Activated T-cell treated with anti-CD3 and anti-CD28 coated beads, Interleukin-2, amount 50 U/mL, for 72 hours (primary cell): ENCODE measurements around the gene BEX3. TPM values are rescaled to one million over a fixed set of nuclear protein-coding genes. Genes with fewer than 3 reads are reported as not detected.
"Not testable (repeated sequence)": the region's sequence is repeated elsewhere in the genome, so short reads cannot be mapped to it uniquely, and the experiment has no call there.

ENCODE experiments used
- ATAC-seq, 2 donors: fragments of 150-1000 bp; cut with Tn5 transposase; replicated peaks in 1 of 2; 2 replicates each; pipeline ENCODE4 v1.10.0; 2021; ENCODE audit warnings: moderate library complexity in 2 of 2, mild to moderate bottlenecking in 1 of 2
- DNase-seq, 2 donors: peaks; one replicate each; pipeline ENCODE4 v3.0.0; 2021 to 2022; ENCODE audit warnings: mixed read lengths in 1 of 2
- H3K27ac Mint-ChIP-seq: one replicate; pipeline ENCODE4 v1.8.0; 2022; ENCODE audit warnings: mild to moderate bottlenecking, moderate library complexity, mixed read lengths
- H3K27me3 Mint-ChIP-seq: one replicate; pipeline ENCODE4 v1.8.0; 2022; ENCODE audit warnings: low read depth, mixed read lengths
- H3K36me3 Mint-ChIP-seq, 2 donors: one replicate each; pipeline ENCODE4 v1.8.0; 2022; ENCODE audit warnings: mixed read lengths in 2 of 2, mild to moderate bottlenecking in 1 of 2; ENCODE audit not compliant: insufficient read depth in 2 of 2
- H3K4me1 Mint-ChIP-seq: one replicate; pipeline ENCODE4 v1.8.0; 2022; ENCODE audit warnings: low read depth, mixed read lengths
- H3K4me3 Mint-ChIP-seq, 2 donors: one replicate each; pipeline ENCODE4 v1.8.0; 2022; ENCODE audit warnings: mild to moderate bottlenecking in 2 of 2, mixed read lengths in 2 of 2, moderate library complexity in 2 of 2
- H3K9me3 Mint-ChIP-seq, 2 donors: one replicate each; pipeline ENCODE4 v1.8.0; 2022; ENCODE audit warnings: mixed read lengths in 2 of 2
- total RNA-seq, 2 donors: library from RNA; stranded (reverse); gene quantifications; one replicate each; pipeline ENCODE4 v1.2.3, GENCODE V29; 2022

BEX3 gene
- total RNA-seq, 2 donors from 2014 or later, result 17.3 to 33.0 TPM

GRCh38 chrX:103360916-103361315, 15.4 kb upstream of the BEX3 start:
- Mint-ChIP-seq H3K27ac (no peak overlapping the region), H3K9me3 (no peaks in the 10 kb centered on the region), H3K27me3 (peaks cover 18% of the 10 kb centered on the region), H3K36me3 (peaks cover 0 to 2% of the 10 kb centered on the region in 2 donors), H3K4me3 (no peak overlapping the region), H3K4me1 (peaks cover 5% of the 10 kb centered on the region)
- no peak for DNase-seq
- no peak for ATAC-seq

- Mint-ChIP-seq H3K36me3 (no peaks in the 10 kb centered on the region), H3K27me3 (peaks cover 13% of the 10 kb centered on the region), H3K27ac (no peak overlapping the region), H3K9me3 (no peaks in the 10 kb centered on the region), H3K4me3 (no peak overlapping the region), H3K4me1 (no peaks in the 10 kb centered on the region)
- DNase-seq (no peak), ATAC-seq (no peak)
These were observed 14.5 kb upstream of the BEX3 start for GRCh38 chrX:103361798-103362197.

GRCh38 chrX:103362474-103362873, 13.9 kb upstream of the BEX3 start:
- no peaks in the 10 kb centered on the region for H3K36me3 Mint-ChIP-seq
- no peaks in the 10 kb centered on the region for H3K9me3 Mint-ChIP-seq
- no peaks in the 10 kb centered on the region for H3K4me1 Mint-ChIP-seq
- H3K27me3 Mint-ChIP-seq, result peaks cover 10% of the 10 kb centered on the region
- ATAC-seq (no peak), DNase-seq (no peak)
- H3K4me3 Mint-ChIP-seq, result no peak overlapping the region
- no peak overlapping the region for H3K27ac Mint-ChIP-seq

- ATAC-seq (no peak), DNase-seq (no peak)
- Mint-ChIP-seq H3K27ac (no peak overlapping the region), H3K4me3 (no peak overlapping the region), H3K4me1 (no peaks in the 10 kb centered on the region), H3K9me3 (no peaks in the 10 kb centered on the region), H3K27me3 (peaks cover 7% of the 10 kb centered on the region), H3K36me3 (no peaks in the 10 kb centered on the region)
These were observed 13.3 kb upstream of the BEX3 start for GRCh38 chrX:103363046-103363445.

GRCh38 chrX:103367502-103367901, 8.8 kb upstream of the BEX3 start:
- peaks cover 18% of the 10 kb centered on the region for H3K27me3 Mint-ChIP-seq
- no peak overlapping the region for H3K27ac Mint-ChIP-seq
- H3K4me3 Mint-ChIP-seq, result no peak overlapping the region
- no peak for DNase-seq
- H3K36me3 Mint-ChIP-seq, result no peaks in the 10 kb centered on the region
- H3K4me1 Mint-ChIP-seq, result no peaks in the 10 kb centered on the region
- no peaks in the 10 kb centered on the region for H3K9me3 Mint-ChIP-seq
- no peak for ATAC-seq

- no peaks in the 10 kb centered on the region for H3K36me3 Mint-ChIP-seq
- no peaks in the 10 kb centered on the region for H3K9me3 Mint-ChIP-seq
- H3K27ac Mint-ChIP-seq, result no peak overlapping the region
- no peaks in the 10 kb centered on the region for H3K4me1 Mint-ChIP-seq
- peaks cover 29% of the 10 kb centered on the region for H3K27me3 Mint-ChIP-seq
- DNase-seq (no peak), ATAC-seq (no peak)
- H3K4me3 Mint-ChIP-seq, result no peak overlapping the region
These were observed 6.9 kb upstream of the BEX3 start for GRCh38 chrX:103369479-103369878.

DNA sequence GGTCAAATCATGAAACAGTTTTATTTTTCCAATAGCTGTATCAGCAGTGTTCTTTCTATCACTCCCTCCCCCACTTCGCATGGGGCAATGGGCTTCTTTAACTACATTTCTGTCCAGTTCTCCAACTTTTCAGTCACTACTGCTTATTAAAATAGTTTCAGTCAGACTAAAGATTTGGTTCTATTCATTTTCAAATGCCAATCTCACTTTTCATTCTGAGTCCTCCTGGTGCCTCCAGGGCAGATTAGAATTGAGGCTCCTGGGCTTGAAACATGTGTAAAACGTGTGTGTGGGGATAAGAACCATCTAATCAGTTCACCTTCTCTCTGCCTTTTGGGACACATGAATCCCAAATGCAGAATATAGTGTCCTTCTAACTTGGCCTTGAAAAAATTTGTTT, 3.5 kb upstream of the BEX3 start:
- Mint-ChIP-seq H3K9me3 (no peaks in the 10 kb centered on the region), H3K4me3 (no peak overlapping the region), H3K4me1 (peaks cover 5% of the 10 kb centered on the region), H3K36me3 (no peaks in the 10 kb centered on the region), H3K27me3 (peaks cover 33% of the 10 kb centered on the region), H3K27ac (no peak overlapping the region)
- no peak for DNase-seq
- no peak for ATAC-seq

DNA sequence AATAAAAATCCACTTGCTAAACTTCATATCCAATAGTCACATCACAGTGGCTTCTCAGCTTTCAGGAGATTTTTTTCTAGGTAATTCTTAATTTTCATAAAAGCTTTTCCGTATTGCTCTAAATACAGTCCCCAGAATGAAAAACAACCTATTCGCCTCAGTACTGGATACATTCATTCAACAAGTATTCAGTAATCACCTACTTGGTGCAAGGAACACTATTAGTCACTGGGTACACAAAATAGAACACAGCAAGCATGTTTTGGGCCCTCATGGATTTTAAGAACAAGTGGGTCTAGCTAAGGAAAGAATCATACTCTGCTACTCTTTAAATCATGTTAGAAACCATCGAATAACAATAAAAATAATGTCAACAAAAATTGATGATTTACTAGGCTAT, 2.8 kb upstream of the BEX3 start:
- no peak overlapping the region for H3K4me3 Mint-ChIP-seq
- ATAC-seq (no peak), DNase-seq (no peak)
- H3K27ac Mint-ChIP-seq, result no peak overlapping the region
- no peaks in the 10 kb centered on the region for H3K36me3 Mint-ChIP-seq
- peaks cover 29% of the 10 kb centered on the region for H3K27me3 Mint-ChIP-seq
- H3K4me1 Mint-ChIP-seq, result peaks cover 5% of the 10 kb centered on the region
- no peaks in the 10 kb centered on the region for H3K9me3 Mint-ChIP-seq

- peaks cover 5% of the 10 kb centered on the region for H3K4me1 Mint-ChIP-seq
- no peaks in the 10 kb centered on the region for H3K9me3 Mint-ChIP-seq
- H3K4me3 Mint-ChIP-seq, result peak overlapping the region; percentile 80 to 83
- peak; percentile 1 to 7 for DNase-seq
- H3K36me3 Mint-ChIP-seq, result no peaks in the 10 kb centered on the region
- H3K27ac Mint-ChIP-seq, result peak overlapping the region; percentile 75
- ATAC-seq, result peak; percentile 42 to 50
- peaks cover 18% of the 10 kb centered on the region for H3K27me3 Mint-ChIP-seq
These were observed 614 bp downstream of the BEX3 start for GRCh38 chrX:103376979-103377324.

DNA sequence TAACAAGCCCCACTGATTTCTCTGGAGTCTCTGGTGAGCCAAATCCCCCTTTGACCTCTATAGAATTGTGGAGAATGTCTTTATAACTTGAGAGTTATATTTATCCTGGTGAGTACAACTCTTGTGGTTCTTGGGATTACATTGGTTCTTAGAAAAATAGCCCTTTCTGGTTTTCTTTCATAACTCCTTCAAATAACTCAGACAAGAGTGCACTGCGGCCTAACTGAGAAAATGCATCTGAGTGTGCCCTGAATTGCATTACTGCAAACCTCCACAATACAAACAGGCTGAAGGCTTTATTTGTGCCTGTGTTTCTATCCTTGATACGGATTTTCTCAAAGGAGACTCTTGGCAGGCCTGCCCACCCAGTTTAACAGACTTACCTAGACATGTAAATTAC, 2.7 kb downstream of the BEX3 start:
- Mint-ChIP-seq H3K36me3 (no peaks in the 10 kb centered on the region), H3K9me3 (no peaks in the 10 kb centered on the region), H3K27ac (no peak overlapping the region), H3K4me1 (peaks cover 5% of the 10 kb centered on the region), H3K27me3 (peaks cover 4% of the 10 kb centered on the region), H3K4me3 (no peak overlapping the region)
- ATAC-seq (no peak), DNase-seq (no peak)

- Mint-ChIP-seq H3K27me3 (peaks cover 12% of the 10 kb centered on the region), H3K9me3 (no peaks in the 10 kb centered on the region), H3K4me1 (no peaks in the 10 kb centered on the region), H3K36me3 (no peaks in the 10 kb centered on the region), H3K4me3 (no peak overlapping the region), H3K27ac (no peak overlapping the region)
- no peak for DNase-seq
- ATAC-seq, result no peak
These were observed 6.5 kb downstream of the BEX3 start for GRCh38 chrX:103382877-103383276.

DNA sequence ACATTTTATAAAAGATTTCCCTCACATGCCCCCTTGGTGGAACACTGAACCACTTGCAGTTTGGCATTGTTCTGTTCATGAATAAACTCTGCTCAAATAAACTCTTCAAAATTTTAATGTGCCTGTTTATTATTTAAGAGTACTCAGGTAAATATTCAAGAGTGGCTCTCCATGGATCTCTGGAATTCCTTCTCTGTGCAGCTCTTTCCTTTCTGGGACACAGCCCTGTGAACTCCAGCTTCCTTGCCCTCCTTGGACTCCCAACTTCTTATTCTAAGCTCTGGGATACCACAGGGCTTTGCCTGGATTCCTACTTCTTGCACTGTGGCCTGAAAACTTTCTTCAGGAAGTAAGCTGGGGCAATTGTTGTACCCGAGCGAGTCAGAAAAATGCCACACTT, 8.3 kb downstream of the BEX3 start:
- Mint-ChIP-seq H3K4me3 (no peak overlapping the region), H3K9me3 (no peaks in the 10 kb centered on the region), H3K27ac (no peak overlapping the region), H3K27me3 (peaks cover 23% of the 10 kb centered on the region), H3K4me1 (no peaks in the 10 kb centered on the region), H3K36me3 (no peaks in the 10 kb centered on the region)
- ATAC-seq (no peak), DNase-seq (no peak)

GRCh38 chrX:103385283-103385830, 9.0 kb downstream of the BEX3 start:
- H3K4me1 Mint-ChIP-seq, ATAC-seq, H3K4me3 Mint-ChIP-seq, H3K27ac Mint-ChIP-seq, H3K36me3 Mint-ChIP-seq, H3K9me3 Mint-ChIP-seq, DNase-seq: not testable (repeated sequence)
- peaks cover 24% of the 10 kb centered on the region for H3K27me3 Mint-ChIP-seq

- Mint-ChIP-seq H3K4me3 (no peak overlapping the region), H3K4me1 (no peaks in the 10 kb centered on the region), H3K27me3 (peaks cover 34% of the 10 kb centered on the region), H3K36me3 (no peaks in the 10 kb centered on the region), H3K27ac (no peak overlapping the region), H3K9me3 (no peaks in the 10 kb centered on the region)
- ATAC-seq (no peak), DNase-seq (no peak)
These were observed 10.0 kb downstream of the BEX3 start for GRCh38 chrX:103386332-103386731.
